Naive thymus-derived CD4-positive, alpha-beta T cell (primary cell): ENCODE results near the gene PCDHGC4. TPM values are rescaled to one million over a fixed set of nuclear protein-coding genes. Genes with fewer than 3 reads are reported as not detected.

ENCODE experiments used
- ATAC-seq: fragments of 150-1000 bp; cut with Tn5 transposase; 2 replicates; pipeline ENCODE4 v1.10.0; 2021; ENCODE audit warnings: mild to moderate bottlenecking, moderate library complexity
- CTCF ChIA-PET: fragments of 350-600 bp; sonication (Branson Sonifier 250); formaldehyde crosslinking; loops from one replicate; lab custom pipeline; 2021; ENCODE audit warnings: antibody characterized with exemption; lab: Charles Lee
- POLR2A ChIA-PET: fragments of 350-600 bp; sonication (Branson Sonifier 250); formaldehyde crosslinking; loops from one replicate; lab custom pipeline; 2021; ENCODE audit warnings: antibody characterized with exemption, inconsistent platforms; lab: Charles Lee
- DNase-seq, 9 donors: peaks; one replicate each; pipeline versions ENCODE4 v3.0.0 to v3.0.0-alpha.2; 2020 to 2022; ENCODE audit warnings: mixed read lengths in 1 of 9
- H3K27ac ChIP-seq: one replicate; pipeline ENCODE4 v1.7.0; 2013; ENCODE audit warnings: mild to moderate bottlenecking, low read depth, low read length, moderate library complexity
- H3K27me3 ChIP-seq, 2 donors: one replicate each; pipeline ENCODE4 v1.7.0; 2013; ENCODE audit warnings: low read length in 2 of 2, mild to moderate bottlenecking in 2 of 2, moderate library complexity in 2 of 2; ENCODE audit not compliant: control insufficient read depth in 2 of 2, insufficient read depth in 2 of 2
- H3K36me3 ChIP-seq, 3 experiments: 1 replicate in 2 of 3; 2 replicates in 1 of 3; pipeline ENCODE4 v1.7.0; 2013; ENCODE audit warnings: low read length in 3 of 3, mild to moderate bottlenecking in 3 of 3, moderate library complexity in 1 of 3; ENCODE audit not compliant: insufficient read depth in 3 of 3, control insufficient read depth in 2 of 3
- H3K4me1 ChIP-seq, 2 donors: one replicate each; pipeline ENCODE4 v1.7.0; 2013; ENCODE audit warnings: low read length in 2 of 2, mild to moderate bottlenecking in 2 of 2, moderate library complexity in 1 of 2; ENCODE audit not compliant: control insufficient read depth in 2 of 2, insufficient read depth in 2 of 2
- H3K4me3 ChIP-seq: 2 replicates; pipeline ENCODE4 v1.7.0; 2013; ENCODE audit warnings: mild to moderate bottlenecking, low read length
- H3K9me3 ChIP-seq, 3 experiments: 1 replicate in 2 of 3; 2 replicates in 1 of 3; pipeline ENCODE4 v1.7.0; 2013; ENCODE audit warnings: low read length in 3 of 3; ENCODE audit not compliant: control insufficient read depth in 2 of 3
- H3K27ac Mint-ChIP-seq, 9 donors: one replicate each; pipeline ENCODE4 v1.8.0; 2020 to 2022; ENCODE audit warnings: mixed read lengths in 9 of 9, mild to moderate bottlenecking in 8 of 9, moderate library complexity in 5 of 9, inconsistent platforms in 2 of 9
- H3K27me3 Mint-ChIP-seq, 5 donors: one replicate each; pipeline ENCODE4 v1.8.0; 2021 to 2022; ENCODE audit warnings: mixed read lengths in 5 of 5, mild to moderate bottlenecking in 1 of 5
- H3K36me3 Mint-ChIP-seq, 5 donors: one replicate each; pipeline ENCODE4 v1.8.0; 2020 to 2022; ENCODE audit warnings: mixed read lengths in 5 of 5, mild to moderate bottlenecking in 3 of 5, inconsistent platforms in 1 of 5
- H3K4me1 Mint-ChIP-seq, 7 donors: one replicate each; pipeline ENCODE4 v1.8.0; 2020 to 2022; ENCODE audit warnings: mixed read lengths in 7 of 7, mild to moderate bottlenecking in 3 of 7, inconsistent platforms in 1 of 7
- H3K4me3 Mint-ChIP-seq, 10 donors: one replicate each; pipeline ENCODE4 v1.8.0; 2020 to 2022; ENCODE audit warnings: mild to moderate bottlenecking in 10 of 10, mixed read lengths in 10 of 10, moderate library complexity in 6 of 10, inconsistent platforms in 2 of 10
- H3K9me3 Mint-ChIP-seq, 11 donors: one replicate each; pipeline ENCODE4 v1.8.0; 2020 to 2022; ENCODE audit warnings: mixed read lengths in 11 of 11, mild to moderate bottlenecking in 4 of 11, inconsistent platforms in 1 of 11, moderate library complexity in 1 of 11
- intact Hi-C, 2 donors: fragments of 100-400 bp; cut with micrococcal nuclease; formaldehyde crosslinking; loops; one replicate each; pipeline ENCODE4 v1.15.1; 2023
- polyA plus RNA-seq, 2 donors: library from polyadenylated mRNA; unstranded; fragments of 300-500 nt; fragmentation: Illumina TruSeq; gene quantifications; one replicate each; pipeline ENCODE4 v1.2.3, GENCODE V29; 2021
- total RNA-seq, 6 experiments: library from RNA in 5 of 6; stranded (reverse) in 5 of 6; gene quantifications; 1 replicate in 5 of 6; 2 replicates in 1 of 6; pipeline ENCODE4 v1.2.3 and lab custom pipeline; 2021 to 2026

PCDHGC4 gene
- total and polyA plus RNA-seq, 7 experiments from 2014 or later: 0.22 TPM; not detected in 6

DNA sequence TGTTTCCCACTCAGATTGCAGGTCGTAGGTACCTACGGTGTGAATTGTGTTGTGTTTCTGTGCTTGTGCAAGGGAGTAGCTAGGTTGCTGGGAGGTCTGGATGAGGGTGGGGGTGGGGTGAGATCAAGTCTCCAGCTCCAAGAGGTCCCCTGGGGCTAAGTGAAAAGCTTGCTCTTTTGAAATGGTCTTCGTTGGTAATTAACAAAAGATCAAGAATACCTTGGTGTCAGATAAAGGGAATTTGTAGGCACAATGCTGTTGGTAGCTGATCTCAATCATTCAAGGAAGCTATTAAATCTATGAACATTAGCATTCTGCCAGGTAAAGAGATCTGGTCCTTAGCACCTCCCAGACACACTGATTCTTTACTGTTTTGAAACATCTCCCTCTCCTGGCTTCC is 928 bp upstream of the PCDHGC4 start:
- H3K4me1 Mint-ChIP-seq: peaks cover 0 to 25% (median 17%) of the 10 kb centered on the region in 7 donors
- Histone ChIP-seq H3K27me3 (peaks cover 7 to 19% of the 10 kb centered on the region in 2 donors), H3K36me3 (no peaks in the 10 kb centered on the region), H3K4me1 (peaks cover 0 to 8% of the 10 kb centered on the region in 2 donors), H3K4me3 (no peak overlapping the region), H3K27ac (no peak overlapping the region), H3K9me3 (no peaks in the 10 kb centered on the region)
- peaks cover 71 to 90% (median 79%) of the 10 kb centered on the region in 5 donors for H3K27me3 Mint-ChIP-seq
- POLR2A ChIA-PET: interaction anchor here (0.6 kb wide), 1 partner anchor 10 kb away, joined by 3 read pairs; no protein-coding TSS in a partner anchor
- H3K9me3 Mint-ChIP-seq: peaks cover 0 to 5% (median 0%) of the 10 kb centered on the region in 11 donors
- intact Hi-C loops: no loop called here
- H3K36me3 Mint-ChIP-seq: peaks cover 0 to 12% (median 0%) of the 10 kb centered on the region in 5 donors
- ATAC-seq (no peak), DNase-seq (no peak)
- CTCF ChIA-PET: no interaction called here
- no peak overlapping the region for H3K27ac Mint-ChIP-seq
- H3K4me3 Mint-ChIP-seq: peak overlapping the region in 3 of 10 donors; percentile 72 to 75 (median 74)

DNA sequence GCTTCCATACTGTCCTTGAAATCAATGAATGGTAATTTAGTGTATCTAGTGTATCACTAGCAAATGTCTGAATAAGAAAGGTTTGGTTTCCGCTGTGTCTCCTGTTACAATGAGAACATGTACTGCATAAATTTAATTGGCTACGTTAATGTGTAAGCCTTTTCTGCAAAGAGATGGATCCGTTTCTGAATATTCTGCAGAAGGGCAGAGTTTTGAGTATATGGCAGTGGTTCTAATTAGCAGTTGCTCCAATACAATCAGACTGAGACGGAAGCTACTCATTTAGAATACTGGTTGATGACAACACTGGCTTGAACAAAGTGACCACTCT is 555 bp upstream of the PCDHGC4 start:
- H3K9me3 Mint-ChIP-seq: peaks cover 0 to 5% (median 0%) of the 10 kb centered on the region in 11 donors
- H3K27ac ChIP-seq: no peak overlapping the region
- peak overlapping the region in 7 of 10 donors; percentile 44 to 75 (median 68) for H3K4me3 Mint-ChIP-seq
- no peak overlapping the region for H3K27ac Mint-ChIP-seq
- H3K9me3 ChIP-seq: no peaks in the 10 kb centered on the region
- H3K36me3 Mint-ChIP-seq: peaks cover 0 to 12% (median 0%) of the 10 kb centered on the region in 5 donors
- no peak overlapping the region for H3K4me3 ChIP-seq
- intact Hi-C loops: no loop called here
- CTCF ChIA-PET: no interaction called here
- peaks cover 0 to 25% (median 17%) of the 10 kb centered on the region in 7 donors for H3K4me1 Mint-ChIP-seq
- H3K36me3 ChIP-seq: no peaks in the 10 kb centered on the region
- H3K27me3 ChIP-seq: peaks cover 7 to 19% of the 10 kb centered on the region in 2 donors
- POLR2A ChIA-PET: no interaction called here
- H3K4me1 ChIP-seq: peaks cover 0 to 8% of the 10 kb centered on the region in 2 donors
- ATAC-seq (no peak), DNase-seq (no peak)
- H3K27me3 Mint-ChIP-seq: peaks cover 70 to 91% (median 81%) of the 10 kb centered on the region in 5 donors

DNA sequence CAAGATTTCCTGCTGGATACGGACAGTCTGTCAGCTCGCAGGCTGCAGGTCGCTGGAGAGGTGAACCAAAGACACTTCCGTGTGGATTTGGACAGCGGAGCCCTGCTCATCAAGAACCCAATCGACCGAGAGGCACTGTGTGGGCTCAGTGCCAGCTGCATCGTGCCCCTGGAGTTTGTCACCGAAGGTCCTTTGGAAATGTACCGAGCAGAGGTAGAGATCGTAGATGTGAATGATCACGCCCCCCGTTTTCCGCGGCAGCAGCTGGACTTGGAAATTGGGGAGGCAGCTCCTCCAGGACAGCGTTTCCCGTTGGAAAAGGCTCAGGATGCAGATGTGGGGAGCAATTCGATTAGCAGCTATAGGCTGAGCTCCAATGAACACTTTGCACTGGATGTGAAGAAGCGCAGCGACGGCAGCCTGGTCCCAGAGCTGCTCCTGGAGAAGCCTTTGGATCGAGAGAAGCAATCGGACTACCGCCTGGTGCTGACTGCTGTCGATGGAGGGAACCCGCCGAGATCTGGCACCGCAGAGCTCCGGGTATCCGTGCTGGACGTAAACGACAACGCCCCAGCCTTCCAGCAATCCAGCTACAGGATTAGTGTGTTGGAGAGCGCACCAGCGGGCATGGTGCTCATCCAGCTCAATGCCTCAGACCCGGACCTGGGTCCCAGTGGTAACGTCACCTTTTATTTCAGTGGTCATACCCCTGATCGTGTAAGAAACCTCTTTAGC is 658 bp downstream of the PCDHGC4 start:
- no peaks in the 10 kb centered on the region for H3K36me3 ChIP-seq
- H3K27ac Mint-ChIP-seq: no peak overlapping the region
- no peak for ATAC-seq
- H3K27me3 ChIP-seq: peaks cover 7 to 19% of the 10 kb centered on the region in 2 donors
- peaks cover 0 to 5% (median 0%) of the 10 kb centered on the region in 11 donors for H3K9me3 Mint-ChIP-seq
- H3K9me3 ChIP-seq: no peaks in the 10 kb centered on the region
- POLR2A ChIA-PET: no interaction called here
- no peak overlapping the region for H3K27ac ChIP-seq
- H3K4me1 ChIP-seq: peaks cover 0 to 8% of the 10 kb centered on the region in 2 donors
- CTCF ChIA-PET: interaction anchor here (0.6 kb wide), 1 partner anchor 33 kb away, joined by 4 read pairs; no protein-coding TSS in a partner anchor
- no peak overlapping the region for H3K4me3 ChIP-seq
- H3K36me3 Mint-ChIP-seq: peaks cover 0 to 12% (median 0%) of the 10 kb centered on the region in 5 donors
- H3K27me3 Mint-ChIP-seq: peaks cover 70 to 91% (median 81%) of the 10 kb centered on the region in 5 donors
- H3K4me3 Mint-ChIP-seq: peak overlapping the region in 9 of 10 donors; percentile 7 to 75 (median 66)
- H3K4me1 Mint-ChIP-seq: peaks cover 0 to 25% (median 17%) of the 10 kb centered on the region in 7 donors
- intact Hi-C loops: no loop called here
- no peak for DNase-seq

DNA sequence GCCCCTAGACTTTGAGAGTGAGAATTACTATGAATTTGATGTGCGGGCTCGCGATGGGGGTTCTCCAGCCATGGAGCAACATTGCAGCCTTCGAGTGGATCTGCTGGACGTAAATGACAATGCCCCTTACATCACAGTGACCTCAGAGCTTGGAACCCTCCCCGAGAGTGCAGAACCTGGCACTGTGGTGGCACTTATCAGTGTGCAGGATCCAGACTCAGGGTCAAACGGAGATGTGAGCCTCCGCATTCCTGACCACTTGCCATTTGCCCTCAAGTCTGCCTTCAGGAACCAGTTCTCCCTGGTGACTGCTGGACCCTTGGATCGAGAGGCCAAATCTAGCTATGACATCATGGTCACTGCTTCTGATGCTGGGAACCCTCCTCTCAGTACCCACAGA is 1.3 kb downstream of the PCDHGC4 start:
- intact Hi-C loops: no loop called here
- DNase-seq (no peak), ATAC-seq (no peak)
- Histone ChIP-seq H3K27ac (no peak overlapping the region), H3K27me3 (peaks cover 7 to 19% of the 10 kb centered on the region in 2 donors), H3K9me3 (no peaks in the 10 kb centered on the region), H3K4me1 (peaks cover 0 to 8% of the 10 kb centered on the region in 2 donors), H3K4me3 (no peak overlapping the region), H3K36me3 (no peaks in the 10 kb centered on the region)
- Mint-ChIP-seq H3K36me3 (peaks cover 0 to 17% (median 0%) of the 10 kb centered on the region in 5 donors), H3K9me3 (peaks cover 0 to 10% (median 0%) of the 10 kb centered on the region in 11 donors), H3K27ac (no peak overlapping the region), H3K4me1 (peaks cover 0 to 29% (median 20%) of the 10 kb centered on the region in 7 donors), H3K27me3 (peaks cover 73 to 91% (median 81%) of the 10 kb centered on the region in 5 donors), H3K4me3 (peak overlapping the region in 4 of 10 donors; percentile 7 to 75 (median 14))
- POLR2A ChIA-PET: no interaction called here
- CTCF ChIA-PET: interaction anchor here (0.6 kb wide), 1 partner anchor 32 kb away, joined by 4 read pairs; no protein-coding TSS in a partner anchor

DNA sequence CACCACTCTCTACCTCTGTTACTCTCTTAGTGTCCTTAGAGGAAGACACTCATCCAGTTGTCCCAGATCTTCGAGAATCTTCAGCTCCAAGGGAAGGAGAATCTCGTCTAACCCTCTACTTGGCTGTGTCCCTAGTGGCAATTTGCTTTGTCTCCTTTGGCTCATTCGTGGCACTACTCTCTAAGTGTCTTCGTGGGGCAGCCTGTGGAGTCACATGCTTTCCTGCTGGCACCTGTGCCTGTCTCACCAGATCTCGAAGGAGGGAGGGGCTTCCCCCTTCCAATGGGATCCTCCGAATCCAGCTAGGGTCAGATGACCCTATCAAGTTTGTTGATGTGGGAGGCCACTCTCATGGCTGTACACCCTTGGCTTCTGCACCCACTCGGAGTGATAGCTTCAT is 2.3 kb downstream of the PCDHGC4 start:
- H3K9me3 ChIP-seq: no peaks in the 10 kb centered on the region
- DNase-seq: no peak
- POLR2A ChIA-PET: no interaction called here
- H3K27me3 ChIP-seq: peaks cover 7 to 19% of the 10 kb centered on the region in 2 donors
- CTCF ChIA-PET: interaction anchor here (0.6 kb wide), 1 partner anchor 40 kb away, joined by 3 read pairs; no protein-coding TSS in a partner anchor
- peaks cover 0 to 10% (median 0%) of the 10 kb centered on the region in 11 donors for H3K9me3 Mint-ChIP-seq
- no peak overlapping the region for H3K4me3 ChIP-seq
- intact Hi-C loops: no loop called here
- no peak overlapping the region for H3K4me3 Mint-ChIP-seq
- H3K27ac ChIP-seq: no peak overlapping the region
- ATAC-seq: no peak
- peaks cover 78 to 88% (median 83%) of the 10 kb centered on the region in 5 donors for H3K27me3 Mint-ChIP-seq
- no peaks in the 10 kb centered on the region for H3K36me3 ChIP-seq
- no peak overlapping the region for H3K27ac Mint-ChIP-seq
- peaks cover 0 to 17% (median 0%) of the 10 kb centered on the region in 5 donors for H3K36me3 Mint-ChIP-seq
- peaks cover 2 to 35% (median 22%) of the 10 kb centered on the region in 7 donors for H3K4me1 Mint-ChIP-seq
- H3K4me1 ChIP-seq: peaks cover 0 to 8% of the 10 kb centered on the region in 2 donors

DNA sequence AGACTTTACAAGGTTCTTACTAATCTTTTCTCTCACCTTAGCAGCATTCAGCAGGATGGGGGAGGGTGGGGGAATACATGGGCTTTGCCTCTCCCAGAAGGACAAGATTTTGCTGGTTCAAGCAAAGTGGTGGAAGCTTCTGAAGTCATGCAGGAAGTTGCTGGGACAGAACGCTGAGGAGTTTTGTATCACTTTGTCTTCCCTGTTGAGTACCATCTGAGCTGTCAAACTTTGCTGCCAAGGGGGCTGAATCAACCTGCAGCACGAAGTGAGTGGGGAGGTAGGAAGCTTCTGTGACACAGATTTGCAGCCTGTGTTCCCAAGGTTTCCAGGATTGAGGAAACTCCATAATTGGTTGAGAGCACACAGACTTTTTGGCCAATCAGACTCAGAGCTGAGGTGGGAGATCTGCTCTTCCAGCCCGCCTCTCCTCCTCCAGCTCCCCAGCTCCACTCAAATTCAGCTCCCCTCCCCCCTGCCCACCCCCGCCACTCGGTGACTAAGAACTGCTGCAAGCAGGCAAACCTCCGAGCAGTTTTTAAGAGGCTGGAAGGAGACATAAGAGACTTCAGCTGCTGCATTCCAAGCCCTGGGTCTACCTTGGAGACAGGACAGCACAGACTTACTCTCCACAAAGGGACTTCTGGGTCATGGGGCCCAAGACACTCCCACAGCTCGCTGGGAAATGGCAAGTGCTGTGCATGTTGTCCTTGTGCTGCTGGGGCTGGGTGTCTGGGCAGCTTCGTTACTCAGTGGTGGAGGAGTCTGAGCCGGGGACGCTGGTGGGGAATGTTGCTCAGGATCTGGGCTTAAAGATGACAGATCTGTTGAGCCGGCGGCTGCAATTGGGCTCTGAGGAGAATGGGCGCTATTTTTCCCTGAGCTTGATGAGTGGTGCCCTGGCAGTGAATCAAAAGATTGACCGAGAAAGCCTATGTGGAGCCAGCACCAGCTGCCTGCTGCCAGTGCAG is 4.0 kb downstream of the PCDHGC4 start, which contains the start of gene PCDHGC5:
PCDHGC5 (plus strand) TSS at position 491 of the 971 bp plus-strand sequence; CDS start at position 651, 160 bp downstream.
- peaks cover 67 to 88% (median 76%) of the 10 kb centered on the region in 5 donors for H3K27me3 Mint-ChIP-seq
- Histone ChIP-seq H3K36me3 (no peaks in the 10 kb centered on the region), H3K27ac (no peak within 1 kb of the TSS), H3K27me3 (peaks cover 2 to 19% of the 10 kb centered on the region in 2 donors), H3K4me3 (no peak within 1 kb of the TSS), H3K9me3 (no peaks in the 10 kb centered on the region), H3K4me1 (peaks cover 0 to 8% of the 10 kb centered on the region in 2 donors)
- peaks cover 2 to 39% (median 25%) of the 10 kb centered on the region in 7 donors for H3K4me1 Mint-ChIP-seq
- CTCF ChIA-PET: interaction anchor here (1.2 kb wide), 1 partner anchor 8 kb away, joined by 3 read pairs; no protein-coding TSS in a partner anchor
- DNase-seq: no peak
- H3K4me3 Mint-ChIP-seq: peak within 1 kb of the TSS in 1 of 10 donors; percentile 10
- peaks cover 0 to 14% (median 0%) of the 10 kb centered on the region in 5 donors for H3K36me3 Mint-ChIP-seq
- POLR2A ChIA-PET: no interaction called here
- no peak for ATAC-seq
- intact Hi-C loops: no loop called here
- no peak within 1 kb of the TSS for H3K27ac Mint-ChIP-seq
- peaks cover 0 to 10% (median 0%) of the 10 kb centered on the region in 11 donors for H3K9me3 Mint-ChIP-seq
